Measurements from ENCODE around the gene FIGLA. TPM values are rescaled to one million over a fixed set of nuclear protein-coding genes. Genes with fewer than 3 reads are reported as not detected.

The FIGLA gene
- total RNA-seq, 2 experiments from 2014 or later = not detected

- Mint-ChIP-seq H3K36me3 (ENCODE audit: low read depth) (no peaks in the 10 kb centered on the region), H3K27me3 (peaks cover 5% of the 10 kb centered on the region), H3K4me3 (no peak overlapping the region), H3K27ac (no peak overlapping the region), H3K9me3 (no peaks in the 10 kb centered on the region), H3K4me1 (peaks cover 34% of the 10 kb centered on the region)
- ChIA-PET CTCF (interaction anchor here (1.3 kb wide), 1 partner anchor 11 kb away, joined by 4 read pairs; no protein-coding TSS in a partner anchor), POLR2A (no interaction called here)
- DNase-seq = no peak
These were observed 36.9 kb upstream of the FIGLA start for GRCh38 chr2:70827388-70827787.

DNA sequence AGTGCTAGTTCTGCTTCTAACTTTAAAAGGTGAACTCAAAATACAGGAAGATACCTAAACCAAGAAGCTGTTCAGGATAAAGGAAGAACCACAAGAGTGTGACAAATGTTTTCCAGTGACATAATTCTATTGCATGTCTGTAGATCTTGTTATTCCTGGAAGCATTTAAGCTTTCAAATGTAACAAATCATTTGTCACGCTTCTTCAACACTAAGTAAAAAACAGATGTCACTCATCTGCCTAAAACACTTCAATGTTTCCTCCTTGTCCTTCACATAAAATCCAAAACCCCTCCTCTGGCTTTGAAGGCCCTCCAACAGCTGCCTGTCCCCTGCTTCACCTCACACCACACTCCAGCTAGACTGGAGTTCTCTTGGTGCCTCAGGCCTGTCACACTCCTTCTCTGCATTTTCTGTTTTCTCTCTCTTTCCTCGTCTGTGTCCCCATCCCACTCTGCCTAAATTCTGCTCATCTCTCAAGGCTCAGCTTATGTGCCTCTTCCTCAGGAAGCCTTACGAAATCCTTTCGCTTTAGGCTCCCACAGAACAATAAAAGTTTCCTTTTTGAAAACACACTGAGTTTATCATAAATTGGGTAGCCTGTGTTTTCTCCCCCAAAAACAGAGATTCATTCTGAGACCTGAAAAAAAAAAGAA lies 36.4 kb upstream of the FIGLA start:
- ChIA-PET CTCF (interaction anchor here (1.3 kb wide), 1 partner anchor 10 kb away, joined by 4 read pairs; no protein-coding TSS in a partner anchor), POLR2A (no interaction called here)
- H3K27ac Mint-ChIP-seq = no peak overlapping the region
- DNase-seq = no peak
- no peak overlapping the region for H3K4me3 Mint-ChIP-seq
- peaks cover 35% of the 10 kb centered on the region for H3K4me1 Mint-ChIP-seq
- H3K36me3 Mint-ChIP-seq (ENCODE audit: low read depth) = no peaks in the 10 kb centered on the region
- peaks cover 5% of the 10 kb centered on the region for H3K27me3 Mint-ChIP-seq
- H3K9me3 Mint-ChIP-seq = no peaks in the 10 kb centered on the region

- no peak overlapping the region for H3K27ac Mint-ChIP-seq
- no peaks in the 10 kb centered on the region for H3K9me3 Mint-ChIP-seq
- no peak overlapping the region for H3K4me3 Mint-ChIP-seq
- no peak for DNase-seq
- CTCF ChIA-PET = no interaction called here
- POLR2A ChIA-PET = no interaction called here
- H3K4me1 Mint-ChIP-seq = peaks cover 34% of the 10 kb centered on the region
- peaks cover 4% of the 10 kb centered on the region for H3K27me3 Mint-ChIP-seq
- no peaks in the 10 kb centered on the region for H3K36me3 Mint-ChIP-seq (ENCODE audit: low read depth)
These were observed 32.8 kb upstream of the FIGLA start for GRCh38 chr2:70823249-70823648.

GRCh38 chr2:70822843-70823242 lies 32.4 kb upstream of the FIGLA start:
- DNase-seq = no peak
- Mint-ChIP-seq H3K36me3 (ENCODE audit: low read depth) (no peaks in the 10 kb centered on the region), H3K27ac (no peak overlapping the region), H3K9me3 (no peaks in the 10 kb centered on the region), H3K27me3 (peaks cover 4% of the 10 kb centered on the region), H3K4me3 (no peak overlapping the region), H3K4me1 (peaks cover 37% of the 10 kb centered on the region)
- ChIA-PET CTCF (no interaction called here), POLR2A (no interaction called here)

DNA sequence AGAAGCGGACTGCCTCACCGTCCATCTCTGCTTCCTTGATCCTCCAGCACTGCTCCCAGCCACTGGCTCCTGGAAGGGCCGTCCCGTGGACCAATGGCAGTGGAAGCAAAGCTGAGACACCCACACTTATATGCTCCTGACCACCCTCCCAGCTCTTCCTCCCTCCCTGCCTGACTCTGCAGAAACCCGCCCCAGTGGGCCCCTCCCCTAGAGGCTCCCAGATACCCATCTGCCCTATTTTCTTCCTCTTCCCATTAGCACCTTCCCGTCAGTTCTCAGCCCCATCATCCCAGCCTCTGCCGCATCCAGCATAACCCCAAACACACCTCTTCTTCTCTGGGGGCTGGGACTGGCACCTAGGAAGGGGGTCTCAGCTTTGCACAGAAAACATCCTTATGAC lies 30.1 kb upstream of the FIGLA start, which contains the start of gene CLEC4F:
TSS of gene CLEC4F (minus strand) at position 101 of the 400 bp plus-strand sequence. CDS start at position 25, 76 bp downstream.
- Mint-ChIP-seq H3K4me1 (peaks cover 32% of the 10 kb centered on the region), H3K27ac (no peak within 1 kb of the TSS), H3K27me3 (peaks cover 4% of the 10 kb centered on the region), H3K9me3 (no peaks in the 10 kb centered on the region), H3K4me3 (no peak within 1 kb of the TSS), H3K36me3 (ENCODE audit: low read depth) (no peaks in the 10 kb centered on the region)
- POLR2A ChIA-PET = no interaction called here
- CTCF ChIA-PET = no interaction called here
- no peak for DNase-seq

DNA sequence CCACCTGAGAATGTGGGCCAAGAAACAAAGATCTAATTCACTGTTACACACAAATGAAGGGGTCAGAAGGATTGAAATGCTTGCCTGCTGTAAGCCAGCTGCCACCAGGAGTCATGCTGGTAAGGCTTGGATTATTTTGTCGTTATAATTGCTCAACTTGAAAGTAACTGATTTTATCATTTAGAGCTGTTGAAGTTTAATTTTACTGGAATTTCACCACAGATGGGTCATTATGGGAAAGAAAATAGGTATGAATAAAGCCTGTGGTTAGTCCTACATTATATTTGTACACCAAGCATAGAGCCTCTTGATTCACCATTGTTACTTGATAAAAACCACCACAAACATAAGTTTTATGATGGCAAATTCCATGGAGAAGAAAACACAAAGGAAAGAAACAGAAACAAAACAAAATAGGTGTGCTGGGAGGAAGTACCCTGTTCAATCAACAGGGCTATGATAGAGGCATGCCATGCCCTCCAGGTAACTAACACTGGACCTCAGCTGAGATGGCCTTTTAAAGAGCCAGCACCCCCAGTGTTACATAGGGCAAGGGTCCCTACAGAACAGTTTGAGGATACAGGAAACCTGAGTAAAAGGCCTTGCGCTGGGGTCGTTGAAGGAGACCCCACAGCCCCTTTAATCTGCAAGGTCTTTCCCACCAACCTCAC lies 27.0 kb upstream of the FIGLA start:
- POLR2A ChIA-PET = no interaction called here
- CTCF ChIA-PET = interaction anchor here (1.0 to 1.3 kb wide), 2 partner anchors 9 to 24 kb away, joined by 3 to 4 read pairs; no protein-coding TSS in a partner anchor
- H3K36me3 Mint-ChIP-seq (ENCODE audit: low read depth) = no peaks in the 10 kb centered on the region
- DNase-seq = no peak
- H3K27ac Mint-ChIP-seq = no peak overlapping the region
- no peak overlapping the region for H3K4me3 Mint-ChIP-seq
- H3K9me3 Mint-ChIP-seq = no peaks in the 10 kb centered on the region
- peaks cover 4% of the 10 kb centered on the region for H3K27me3 Mint-ChIP-seq
- peaks cover 16% of the 10 kb centered on the region for H3K4me1 Mint-ChIP-seq

- ChIA-PET POLR2A (no interaction called here), CTCF (interaction anchor here (1.0 to 1.3 kb wide), 2 partner anchors 10 to 25 kb away, joined by 3 to 4 read pairs; no protein-coding TSS in a partner anchor)
- Mint-ChIP-seq H3K36me3 (ENCODE audit: low read depth) (no peaks in the 10 kb centered on the region), H3K9me3 (no peaks in the 10 kb centered on the region), H3K27ac (no peak overlapping the region), H3K4me1 (peaks cover 15% of the 10 kb centered on the region), H3K27me3 (peaks cover 4% of the 10 kb centered on the region), H3K4me3 (no peak overlapping the region)
- no peak for DNase-seq
These were observed 26.3 kb upstream of the FIGLA start for GRCh38 chr2:70816726-70817125.

DNA sequence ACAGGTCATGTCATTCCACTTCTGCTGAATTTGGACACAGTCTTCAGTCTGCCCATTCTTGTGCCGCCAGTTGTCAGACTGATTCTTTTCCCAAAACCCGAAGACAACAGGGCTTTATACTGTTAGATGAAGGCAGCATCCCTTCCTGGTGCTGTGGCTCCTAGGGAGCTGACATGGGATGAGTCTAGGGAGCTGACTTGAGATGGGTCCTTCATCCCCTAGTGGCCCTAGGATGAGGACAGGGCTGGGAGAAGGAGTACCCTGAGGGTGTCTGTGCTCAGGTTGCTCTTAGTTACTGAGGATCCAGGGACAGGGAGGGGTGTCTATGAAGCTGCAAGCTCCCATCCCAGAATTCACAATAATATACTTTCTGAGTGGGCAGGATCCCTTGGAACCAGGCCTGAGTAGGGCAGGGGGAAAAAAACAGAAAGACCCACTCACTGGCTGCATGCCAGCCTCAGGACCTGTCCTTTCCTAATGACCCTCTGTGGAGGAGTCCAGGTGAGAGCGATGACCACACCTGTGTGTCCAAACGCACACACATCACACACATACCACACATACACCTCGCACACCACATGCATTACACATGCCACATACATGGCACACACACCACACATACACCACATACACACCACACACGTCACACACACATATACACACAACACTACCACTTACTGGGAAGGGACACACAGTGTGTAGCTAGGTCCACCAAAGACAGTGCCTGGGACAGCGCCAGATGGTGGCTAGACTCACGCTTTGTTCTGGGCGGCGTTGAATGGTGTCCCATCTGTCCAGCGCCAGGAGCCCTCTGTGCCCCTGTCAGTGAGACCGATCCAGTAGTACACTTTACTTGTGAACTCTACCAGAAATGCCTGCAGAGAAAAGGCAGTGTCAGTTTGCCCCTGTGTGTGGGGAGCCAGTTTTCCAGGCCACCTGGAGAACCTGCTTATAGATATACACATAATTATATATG lies 18.8 kb upstream of the FIGLA start:
- Mint-ChIP-seq H3K27ac (no peak overlapping the region), H3K4me1 (no peaks in the 10 kb centered on the region)
- CTCF ChIA-PET = no interaction called here

GRCh38 chr2:70807828-70808118 lies 17.3 kb upstream of the FIGLA start:
- H3K27ac Mint-ChIP-seq = no peak overlapping the region
- H3K27me3 Mint-ChIP-seq = peaks cover 12% of the 10 kb centered on the region
- ChIA-PET CTCF (no interaction called here), POLR2A (no interaction called here)
- no peaks in the 10 kb centered on the region for H3K36me3 Mint-ChIP-seq (ENCODE audit: low read depth)
- no peaks in the 10 kb centered on the region for H3K9me3 Mint-ChIP-seq
- no peak overlapping the region for H3K4me3 Mint-ChIP-seq
- DNase-seq = no peak
- H3K4me1 Mint-ChIP-seq = no peaks in the 10 kb centered on the region

More for the DNA sequence above, 18.8 kb upstream of the FIGLA start:
- no peaks in the 10 kb centered on the region for H3K9me3 Mint-ChIP-seq
- no peak overlapping the region for H3K4me3 Mint-ChIP-seq
- H3K36me3 Mint-ChIP-seq (ENCODE audit: low read depth) = no peaks in the 10 kb centered on the region
- H3K27me3 Mint-ChIP-seq = peaks cover 9% of the 10 kb centered on the region
- POLR2A ChIA-PET = no interaction called here
- DNase-seq = no peak

GRCh38 chr2:70807102-70807827 lies 16.8 kb upstream of the FIGLA start:
- Mint-ChIP-seq H3K4me3 (no peak overlapping the region), H3K27me3 (peaks cover 12% of the 10 kb centered on the region), H3K4me1 (no peaks in the 10 kb centered on the region), H3K36me3 (ENCODE audit: low read depth) (no peaks in the 10 kb centered on the region), H3K9me3 (no peaks in the 10 kb centered on the region), H3K27ac (no peak overlapping the region)
- no peak for DNase-seq
- ChIA-PET CTCF (no interaction called here), POLR2A (no interaction called here)

- no peaks in the 10 kb centered on the region for H3K4me1 Mint-ChIP-seq
These were observed 16.2 kb upstream of the FIGLA start for GRCh38 chr2:70806620-70807019.

DNA sequence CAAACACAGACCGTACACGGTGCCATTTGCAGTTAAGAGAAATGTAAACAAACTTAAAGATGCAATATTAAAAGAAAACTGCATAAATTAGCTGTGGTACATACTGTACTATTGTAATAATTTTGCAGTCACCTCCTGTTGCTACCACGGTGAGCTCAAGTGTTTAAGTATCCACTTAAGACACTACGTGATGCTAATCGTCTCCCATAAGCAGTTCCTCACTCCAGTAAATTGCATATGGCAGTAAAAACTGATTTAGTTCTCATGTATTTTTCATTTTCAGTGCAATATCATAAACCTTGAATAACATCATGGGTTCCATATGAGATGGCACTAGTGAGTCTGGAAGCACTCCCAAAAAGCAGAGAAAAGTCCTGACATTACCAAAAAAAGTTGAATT lies 15.6 kb upstream of the FIGLA start:
- no peak for DNase-seq
- CTCF ChIA-PET = interaction anchor here (1.0 kb wide), 1 partner anchor 149 kb away, joined by 3 read pairs; no protein-coding TSS in a partner anchor
- POLR2A ChIA-PET = interaction anchor here (0.6 kb wide), 1 partner anchor 8 kb away, joined by 3 read pairs; no protein-coding TSS in a partner anchor
- no peaks in the 10 kb centered on the region for H3K9me3 Mint-ChIP-seq
- no peak overlapping the region for H3K27ac Mint-ChIP-seq
- no peaks in the 10 kb centered on the region for H3K36me3 Mint-ChIP-seq (ENCODE audit: low read depth)
- no peak overlapping the region for H3K4me3 Mint-ChIP-seq
- peaks cover 12% of the 10 kb centered on the region for H3K27me3 Mint-ChIP-seq
- no peaks in the 10 kb centered on the region for H3K4me1 Mint-ChIP-seq

More at GRCh38 chr2:70806620-70807019, 16.2 kb upstream of the FIGLA start:
- no peak overlapping the region for H3K27ac Mint-ChIP-seq
- POLR2A ChIA-PET = no interaction called here
- CTCF ChIA-PET = interaction anchor here (1.0 kb wide), 1 partner anchor 150 kb away, joined by 3 read pairs; no protein-coding TSS in a partner anchor
- no peaks in the 10 kb centered on the region for H3K9me3 Mint-ChIP-seq
- no peak for DNase-seq
- no peaks in the 10 kb centered on the region for H3K36me3 Mint-ChIP-seq (ENCODE audit: low read depth)
- peaks cover 12% of the 10 kb centered on the region for H3K27me3 Mint-ChIP-seq
- H3K4me3 Mint-ChIP-seq = no peak overlapping the region
